ENCODE data around the gene OPCML. TPM values are rescaled to one million over a fixed set of nuclear protein-coding genes. Genes with fewer than 3 reads are reported as not detected.

The OPCML gene
- total RNA-seq, 2 donors from 2014 or later, result under 0.01 TPM; not detected in 1

- H3K9me3 ChIP-seq, result no peaks in the 10 kb centered on the region
- H3K4me3 ChIP-seq, result no peak overlapping the region
- no peak overlapping the region for H3K27ac ChIP-seq
- intact Hi-C loops (cut with DNase I), result no loop called here
- H3K27me3 ChIP-seq, result no peaks in the 10 kb centered on the region
- DNase-seq, result peak in 1 of 4 donors; percentile 28
- no peak for ATAC-seq
- no peaks in the 10 kb centered on the region for H3K36me3 ChIP-seq (replicated peaks in 1 of 2; ENCODE audit: insufficient read depth in 1 of 2, low read depth in 2 of 2)
- no peaks in the 10 kb centered on the region for H3K4me1 ChIP-seq
- no peak for TF ChIP-seq POLR2A (IDR thresholded peaks at IDR 0.05)
- TF ChIP-seq, protein P1, sequence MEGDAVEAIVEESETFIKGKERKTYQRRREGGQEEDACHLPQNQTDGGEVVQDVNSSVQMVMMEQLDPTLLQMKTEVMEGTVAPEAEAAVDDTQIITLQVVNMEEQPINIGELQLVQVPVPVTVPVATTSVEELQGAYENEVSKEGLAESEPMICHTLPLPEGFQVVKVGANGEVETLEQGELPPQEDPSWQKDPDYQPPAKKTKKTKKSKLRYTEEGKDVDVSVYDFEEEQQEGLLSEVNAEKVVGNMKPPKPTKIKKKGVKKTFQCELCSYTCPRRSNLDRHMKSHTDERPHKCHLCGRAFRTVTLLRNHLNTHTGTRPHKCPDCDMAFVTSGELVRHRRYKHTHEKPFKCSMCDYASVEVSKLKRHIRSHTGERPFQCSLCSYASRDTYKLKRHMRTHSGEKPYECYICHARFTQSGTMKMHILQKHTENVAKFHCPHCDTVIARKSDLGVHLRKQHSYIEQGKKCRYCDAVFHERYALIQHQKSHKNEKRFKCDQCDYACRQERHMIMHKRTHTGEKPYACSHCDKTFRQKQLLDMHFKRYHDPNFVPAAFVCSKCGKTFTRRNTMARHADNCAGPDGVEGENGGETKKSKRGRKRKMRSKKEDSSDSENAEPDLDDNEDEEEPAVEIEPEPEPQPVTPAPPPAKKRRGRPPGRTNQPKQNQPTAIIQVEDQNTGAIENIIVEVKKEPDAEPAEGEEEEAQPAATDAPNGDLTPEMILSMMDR (IDR thresholded peaks at IDR 0.05), result no peak
Observed at GRCh38 chr11:132496341-132496740, 1036.0 kb downstream of the OPCML start.

GRCh38 chr11:132493801-132494200, 1038.5 kb downstream of the OPCML start:
- Histone ChIP-seq H3K36me3 (replicated peaks in 1 of 2; ENCODE audit: insufficient read depth in 1 of 2, low read depth in 2 of 2) (no peaks in the 10 kb centered on the region), H3K27ac (no peak overlapping the region), H3K4me3 (no peak overlapping the region), H3K27me3 (no peaks in the 10 kb centered on the region), H3K4me1 (no peaks in the 10 kb centered on the region), H3K9me3 (no peaks in the 10 kb centered on the region)
- TF ChIP-seq POLR2A (IDR thresholded peaks at IDR 0.05), result no peak
- TF ChIP-seq, protein P1 (IDR thresholded peaks at IDR 0.05), result no peak
- intact Hi-C loops (cut with DNase I), result no loop called here
- 60 to 71% methylated on average over 4 of the region's 4 CpGs for WGBS, 2 donors
- ATAC-seq, result no peak
- DNase-seq, result no peak

DNA sequence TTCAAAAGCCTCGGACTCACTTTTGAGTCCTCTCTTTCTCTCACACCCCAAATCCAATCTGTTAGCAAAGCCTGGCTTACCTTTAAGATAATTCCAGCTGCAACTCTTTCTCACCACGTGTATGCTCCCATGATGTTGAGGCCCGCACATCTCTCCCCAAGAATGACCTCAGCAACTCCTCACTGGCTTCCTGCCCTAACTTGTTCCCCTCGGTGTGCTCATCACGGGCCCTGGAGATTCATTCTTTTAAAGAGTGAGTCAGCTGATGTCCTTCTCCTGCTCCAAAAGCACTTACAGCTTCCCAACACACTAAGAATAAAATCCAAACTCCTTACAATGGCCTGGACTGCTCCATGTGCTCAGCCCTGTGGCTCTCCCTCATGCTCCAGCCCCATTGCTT, 1041.3 kb downstream of the OPCML start:
- no peak for DNase-seq
- Histone ChIP-seq H3K4me3 (no peak overlapping the region), H3K27me3 (no peaks in the 10 kb centered on the region), H3K36me3 (replicated peaks in 1 of 2; ENCODE audit: insufficient read depth in 1 of 2, low read depth in 2 of 2) (no peaks in the 10 kb centered on the region), H3K27ac (no peak overlapping the region), H3K4me1 (no peaks in the 10 kb centered on the region), H3K9me3 (peaks cover 0 to 1% (median 0%) of the 10 kb centered on the region in 3 donors)
- intact Hi-C loops (cut with DNase I), result no loop called here
- 63 to 64% methylated on average over 5 of the region's 5 CpGs for WGBS, 2 donors
- TF ChIP-seq, protein P1 (IDR thresholded peaks at IDR 0.05), result no peak
- no peak for TF ChIP-seq POLR2A (IDR thresholded peaks at IDR 0.05)
- ATAC-seq, result no peak

GRCh38 chr11:132486060-132486459, 1046.2 kb downstream of the OPCML start:
- H3K4me3 ChIP-seq, result no peak overlapping the region
- TF ChIP-seq POLR2A (IDR thresholded peaks at IDR 0.05), result no peak
- TF ChIP-seq, protein P1 (IDR thresholded peaks at IDR 0.05), result no peak
- H3K27me3 ChIP-seq, result no peaks in the 10 kb centered on the region
- 73 to 86% methylated on average over 1 of the region's 1 CpG for WGBS, 2 donors
- no peaks in the 10 kb centered on the region for H3K36me3 ChIP-seq (replicated peaks in 1 of 2; ENCODE audit: insufficient read depth in 1 of 2, low read depth in 2 of 2)
- H3K27ac ChIP-seq, result no peak overlapping the region
- no peaks in the 10 kb centered on the region for H3K4me1 ChIP-seq
- intact Hi-C loops (cut with DNase I), result no loop called here
- DNase-seq, result no peak
- peaks cover 0 to 8% (median 0%) of the 10 kb centered on the region in 3 donors for H3K9me3 ChIP-seq
- no peak for ATAC-seq

- Histone ChIP-seq H3K4me1 (no peaks in the 10 kb centered on the region), H3K27ac (no peak overlapping the region), H3K9me3 (no peaks in the 10 kb centered on the region), H3K27me3 (no peaks in the 10 kb centered on the region), H3K36me3 (replicated peaks in 1 of 2; ENCODE audit: insufficient read depth in 1 of 2, low read depth in 2 of 2) (no peaks in the 10 kb centered on the region), H3K4me3 (no peak overlapping the region)
- WGBS, 2 donors, result 84 to 85% methylated on average over 2 of the region's 2 CpGs
- no peak for TF ChIP-seq POLR2A (IDR thresholded peaks at IDR 0.05)
- TF ChIP-seq, protein P1 (IDR thresholded peaks at IDR 0.05), result no peak
- intact Hi-C loops (cut with DNase I), result no loop called here
- ATAC-seq (no peak), DNase-seq (no peak)
Observed at GRCh38 chr11:132475026-132475425, 1057.3 kb downstream of the OPCML start.
